ENCODE measurements around the gene HDAC4. TPM values are rescaled to one million over a fixed set of nuclear protein-coding genes. Genes with fewer than 3 reads are reported as not detected.

Gene HDAC4
- total and polyA plus RNA-seq, 2 experiments from 2014 or later = 9.3 to 10.8 TPM

- Histone ChIP-seq H3K36me3 (replicated peaks; ENCODE audit: insufficient read depth, low read depth) (no peaks in the 10 kb centered on the region), H3K4me1 (ENCODE audit: insufficient read depth) (peaks cover 46% of the 10 kb centered on the region), H3K9me2 (replicated peaks; ENCODE audit: insufficient read depth) (no peaks in the 10 kb centered on the region), H3K9me3 (ENCODE audit: low read depth) (no peaks in the 10 kb centered on the region), H4K20me1 (ENCODE audit: insufficient read depth, poor library complexity, severe bottlenecking) (no peaks in the 10 kb centered on the region), H3K27ac (peak overlapping the region; percentile 47), H3K27me3 (no peaks in the 10 kb centered on the region), H3K4me2 (no peak overlapping the region), H3K4me3 (no peak overlapping the region), H3K79me2 (peaks cover 82% of the 10 kb centered on the region), H2AFZ (no peak overlapping the region)
- 80% methylated on average over 6 of the region's 6 CpGs for WGBS (ENCODE audit: low lambda C conversion rate, missing lambda C conversion rate)
- DNase-seq (ENCODE audit: low spot score) = no peak
- TF ChIP-seq EZH2 (IDR thresholded peaks at IDR 0.05; ENCODE audit: borderline replicate concordance) (no peak), CTCF (IDR thresholded peaks at IDR 0.05; ENCODE audit: poor library complexity) (no peak), EZH2phosphoT487 (IDR thresholded peaks at IDR 0.05; ENCODE audit: low read depth, severe bottlenecking, unreplicated experiment) (no peak)
Observed at GRCh38 chr2:239289545-239289944, 111.3 kb downstream of the HDAC4 start.

GRCh38 chr2:239288951-239289511 lies 111.8 kb downstream of the HDAC4 start:
- peak overlapping the region; percentile 41 for H3K4me2 ChIP-seq

GRCh38 chr2:239288237-239288636 lies 112.6 kb downstream of the HDAC4 start:
- H3K36me3 ChIP-seq (replicated peaks; ENCODE audit: insufficient read depth, low read depth) = no peaks in the 10 kb centered on the region
- no peaks in the 10 kb centered on the region for H3K9me2 ChIP-seq (replicated peaks; ENCODE audit: insufficient read depth)
- TF ChIP-seq EZH2phosphoT487 (IDR thresholded peaks at IDR 0.05; ENCODE audit: low read depth, severe bottlenecking, unreplicated experiment) = no peak
- TF ChIP-seq CTCF (IDR thresholded peaks at IDR 0.05; ENCODE audit: poor library complexity) = no peak
- no peak for TF ChIP-seq EZH2 (IDR thresholded peaks at IDR 0.05; ENCODE audit: borderline replicate concordance)
- peak overlapping the region; percentile 20 for H3K27ac ChIP-seq
- peaks cover 44% of the 10 kb centered on the region for H3K4me1 ChIP-seq (ENCODE audit: insufficient read depth)
- whole genome bisulfite sequencing (ENCODE audit: low lambda C conversion rate, missing lambda C conversion rate) = 56% methylated on average over 4 of the region's 4 CpGs
- H3K9me3 ChIP-seq (ENCODE audit: low read depth) = no peaks in the 10 kb centered on the region
- H3K27me3 ChIP-seq = no peaks in the 10 kb centered on the region
- H4K20me1 ChIP-seq (ENCODE audit: insufficient read depth, poor library complexity, severe bottlenecking) = no peaks in the 10 kb centered on the region
- no peak overlapping the region for H2AFZ ChIP-seq
- DNase-seq (ENCODE audit: low spot score) = no peak
- H3K4me3 ChIP-seq = no peak overlapping the region
- peak overlapping the region; percentile 41 for H3K4me2 ChIP-seq
- H3K79me2 ChIP-seq = peaks cover 79% of the 10 kb centered on the region

More at GRCh38 chr2:239288951-239289511, 111.8 kb downstream of the HDAC4 start:
- H2AFZ ChIP-seq = no peak overlapping the region
- 42% methylated on average over 7 of the region's 7 CpGs for WGBS (ENCODE audit: low lambda C conversion rate, missing lambda C conversion rate)
- no peaks in the 10 kb centered on the region for H3K36me3 ChIP-seq (replicated peaks; ENCODE audit: insufficient read depth, low read depth)
- H3K9me2 ChIP-seq (replicated peaks; ENCODE audit: insufficient read depth) = no peaks in the 10 kb centered on the region
- peaks cover 44% of the 10 kb centered on the region for H3K4me1 ChIP-seq (ENCODE audit: insufficient read depth)
- TF ChIP-seq CTCF (IDR thresholded peaks at IDR 0.05; ENCODE audit: poor library complexity) = no peak
- TF ChIP-seq EZH2 (IDR thresholded peaks at IDR 0.05; ENCODE audit: borderline replicate concordance) = no peak
- no peak for TF ChIP-seq EZH2phosphoT487 (IDR thresholded peaks at IDR 0.05; ENCODE audit: low read depth, severe bottlenecking, unreplicated experiment)
- H3K9me3 ChIP-seq (ENCODE audit: low read depth) = no peaks in the 10 kb centered on the region
- H3K27ac ChIP-seq = peak overlapping the region; percentile 47
- no peaks in the 10 kb centered on the region for H3K27me3 ChIP-seq
- DNase-seq (ENCODE audit: low spot score) = no peak
- H3K4me3 ChIP-seq = no peak overlapping the region
- H3K79me2 ChIP-seq = peaks cover 82% of the 10 kb centered on the region
- no peaks in the 10 kb centered on the region for H4K20me1 ChIP-seq (ENCODE audit: insufficient read depth, poor library complexity, severe bottlenecking)
